Esophagus muscularis mucosa (tissue), 3 donors: Measurements from ENCODE around the gene CLDN5.

Experiments
- POLR2A ChIP-seq: fragments of 450-650 bp; IDR thresholded peaks from one replicate; pipeline ENCODE4 v1.6.1; 2017; ENCODE audit warnings: antibody characterized with exemption, moderate library complexity, mild to moderate bottlenecking, low read depth
- POLR2AphosphoS5 ChIP-seq, 2 donors: sonication (generic); formaldehyde crosslinking; IDR thresholded peaks; one replicate each; pipeline ENCODE4 v1.6.1; 2017; ENCODE audit warnings: antibody characterized with exemption in 2 of 2
- TF ChIP-seq, protein P1 (sequence below), 3 experiments: fragments of 200-600 bp in 2 of 3; fragments of 450-650 bp in 1 of 3; sonication (generic) in 2 of 3; IDR thresholded peaks; one replicate each; pipeline ENCODE4 v1.5.1; 2017 to 2019; ENCODE audit warnings: antibody characterized with exemption in 3 of 3, mild to moderate bottlenecking in 2 of 3, moderate library complexity in 1 of 3

GRCh38 chr22:19555651-19556050 lies 31.4 kb upstream of the CLDN5 start:
- TF ChIP-seq POLR2A (no peak), POLR2AphosphoS5 (IDR thresholded peaks at IDR 0.05) (no peak)
- TF ChIP-seq, protein P1, sequence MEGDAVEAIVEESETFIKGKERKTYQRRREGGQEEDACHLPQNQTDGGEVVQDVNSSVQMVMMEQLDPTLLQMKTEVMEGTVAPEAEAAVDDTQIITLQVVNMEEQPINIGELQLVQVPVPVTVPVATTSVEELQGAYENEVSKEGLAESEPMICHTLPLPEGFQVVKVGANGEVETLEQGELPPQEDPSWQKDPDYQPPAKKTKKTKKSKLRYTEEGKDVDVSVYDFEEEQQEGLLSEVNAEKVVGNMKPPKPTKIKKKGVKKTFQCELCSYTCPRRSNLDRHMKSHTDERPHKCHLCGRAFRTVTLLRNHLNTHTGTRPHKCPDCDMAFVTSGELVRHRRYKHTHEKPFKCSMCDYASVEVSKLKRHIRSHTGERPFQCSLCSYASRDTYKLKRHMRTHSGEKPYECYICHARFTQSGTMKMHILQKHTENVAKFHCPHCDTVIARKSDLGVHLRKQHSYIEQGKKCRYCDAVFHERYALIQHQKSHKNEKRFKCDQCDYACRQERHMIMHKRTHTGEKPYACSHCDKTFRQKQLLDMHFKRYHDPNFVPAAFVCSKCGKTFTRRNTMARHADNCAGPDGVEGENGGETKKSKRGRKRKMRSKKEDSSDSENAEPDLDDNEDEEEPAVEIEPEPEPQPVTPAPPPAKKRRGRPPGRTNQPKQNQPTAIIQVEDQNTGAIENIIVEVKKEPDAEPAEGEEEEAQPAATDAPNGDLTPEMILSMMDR (IDR thresholded peaks at IDR 0.05): no peak
